ENCODE measurements around the gene ATAD3B.

- TF ChIP-seq POLR2A (IDR thresholded peaks at IDR 0.05; ENCODE audit: low read depth, low read length): no peak
- no peak for TF ChIP-seq POLR2AphosphoS5 (IDR thresholded peaks at IDR 0.05; ENCODE audit: low read depth, low read length)
- TF ChIP-seq TAF1 (IDR thresholded peaks at IDR 0.05; ENCODE audit: low read depth, low read length): no peak
- no peak for TF ChIP-seq PAX5 (IDR thresholded peaks at IDR 0.05; ENCODE audit: insufficient read depth, low read length, severe bottlenecking)
- no peak for TF ChIP-seq POU2F2 (IDR thresholded peaks at IDR 0.05; ENCODE audit: low read depth, low read length)
- TF ChIP-seq SPI1 (IDR thresholded peaks at IDR 0.05; ENCODE audit: low read depth, low read length): no peak
These were observed 71.5 kb downstream of the ATAD3B start for GRCh38 chr1:1542766-1543705.
